Superior temporal gyrus (tissue), 1 donor: Measurements from ENCODE around the gene NUP58.

Source experiments
- DNase-seq: peaks from one replicate; pipeline ENCODE4 v3.0.0-alpha.2; 2016; ENCODE audit errors: extremely low spot score

NUP58 gene, protein sequence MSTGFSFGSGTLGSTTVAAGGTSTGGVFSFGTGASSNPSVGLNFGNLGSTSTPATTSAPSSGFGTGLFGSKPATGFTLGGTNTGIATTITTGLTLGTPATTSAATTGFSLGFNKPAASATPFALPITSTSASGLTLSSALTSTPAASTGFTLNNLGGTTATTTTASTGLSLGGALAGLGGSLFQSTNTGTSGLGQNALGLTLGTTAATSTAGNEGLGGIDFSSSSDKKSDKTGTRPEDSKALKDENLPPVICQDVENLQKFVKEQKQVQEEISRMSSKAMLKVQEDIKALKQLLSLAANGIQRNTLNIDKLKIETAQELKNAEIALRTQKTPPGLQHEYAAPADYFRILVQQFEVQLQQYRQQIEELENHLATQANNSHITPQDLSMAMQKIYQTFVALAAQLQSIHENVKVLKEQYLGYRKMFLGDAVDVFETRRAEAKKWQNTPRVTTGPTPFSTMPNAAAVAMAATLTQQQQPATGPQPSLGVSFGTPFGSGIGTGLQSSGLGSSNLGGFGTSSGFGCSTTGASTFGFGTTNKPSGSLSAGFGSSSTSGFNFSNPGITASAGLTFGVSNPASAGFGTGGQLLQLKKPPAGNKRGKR

DNA sequence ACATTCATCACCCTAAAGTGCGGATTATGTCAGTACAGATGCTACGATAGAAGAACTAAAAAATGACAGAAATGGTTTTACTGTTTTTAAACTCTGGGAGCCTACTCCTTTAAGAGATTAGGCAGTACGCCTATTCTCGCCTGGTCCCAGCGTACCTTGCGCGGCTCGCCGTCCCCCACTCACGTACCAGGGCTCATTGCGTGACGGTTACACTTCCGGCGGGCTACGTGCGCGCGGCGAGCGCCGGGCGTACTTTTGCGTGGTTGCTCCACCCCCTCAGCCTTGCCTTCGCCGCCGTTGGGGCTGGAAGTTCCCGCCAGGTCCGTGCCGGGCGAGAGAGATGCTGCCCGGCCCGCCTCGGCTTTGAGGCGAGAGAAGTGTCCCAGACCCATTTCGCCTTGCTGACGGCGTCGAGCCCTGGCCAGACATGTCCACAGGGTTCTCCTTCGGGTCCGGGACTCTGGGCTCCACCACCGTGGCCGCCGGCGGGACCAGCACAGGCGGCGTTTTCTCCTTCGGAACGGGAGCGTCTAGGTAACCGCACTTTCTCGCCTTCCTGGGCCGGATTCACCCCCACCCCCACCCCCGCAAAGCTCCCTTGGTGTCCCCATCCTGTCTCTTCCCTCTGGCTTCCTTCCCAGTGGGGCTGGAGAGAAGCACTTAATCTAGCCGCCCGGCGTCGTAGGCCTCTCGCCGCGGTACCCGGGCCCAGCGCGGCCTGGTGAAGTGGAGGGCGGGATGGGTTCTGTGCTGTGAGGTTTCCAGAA, at the start of gene NUP58:
Gene NUP58 (plus strand): TSS at position 279 of the 767 bp plus-strand sequence. CDS start 149 bp downstream, at position 428.
- DNase-seq = peak; percentile 97

GRCh38 chr13:25252225-25252624, 49.2 kb upstream of the NUP58 start:
- DNase-seq = no peak

GRCh38 chr13:25252752-25253151, 48.7 kb upstream of the NUP58 start:
- no peak for DNase-seq

GRCh38 chr13:25253702-25254101, 47.7 kb upstream of the NUP58 start:
- no peak for DNase-seq

- no peak for DNase-seq
These were observed 39.2 kb upstream of the NUP58 start for GRCh38 chr13:25262261-25262660.

- DNase-seq = no peak
These were observed 34.7 kb upstream of the NUP58 start for GRCh38 chr13:25266706-25267105.

GRCh38 chr13:25267715-25268114, 33.7 kb upstream of the NUP58 start:
- no peak for DNase-seq

GRCh38 chr13:25268561-25268960, 32.9 kb upstream of the NUP58 start:
- DNase-seq = no peak

- DNase-seq = no peak
These were observed 24.7 kb upstream of the NUP58 start for GRCh38 chr13:25276748-25277147.

DNA sequence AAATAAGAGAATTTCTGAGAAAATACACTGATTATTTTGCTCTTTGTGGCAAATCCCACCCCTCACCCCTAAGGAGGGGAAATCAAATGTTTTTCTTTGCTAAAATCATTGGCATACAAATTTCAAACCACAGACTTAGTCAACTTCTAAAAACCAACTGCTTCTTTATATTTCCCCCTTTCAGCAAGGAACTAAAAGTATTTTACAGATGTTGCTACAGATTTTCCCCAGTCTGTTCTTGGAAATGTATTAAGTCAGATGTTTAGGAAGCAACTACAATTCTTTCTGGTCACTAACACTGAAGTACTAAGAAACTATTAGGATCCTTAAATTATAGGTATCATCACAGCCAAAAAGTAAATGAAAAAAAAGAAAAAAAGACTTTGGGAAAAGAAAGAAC, 21.0 kb upstream of the NUP58 start:
- no peak for DNase-seq

DNA sequence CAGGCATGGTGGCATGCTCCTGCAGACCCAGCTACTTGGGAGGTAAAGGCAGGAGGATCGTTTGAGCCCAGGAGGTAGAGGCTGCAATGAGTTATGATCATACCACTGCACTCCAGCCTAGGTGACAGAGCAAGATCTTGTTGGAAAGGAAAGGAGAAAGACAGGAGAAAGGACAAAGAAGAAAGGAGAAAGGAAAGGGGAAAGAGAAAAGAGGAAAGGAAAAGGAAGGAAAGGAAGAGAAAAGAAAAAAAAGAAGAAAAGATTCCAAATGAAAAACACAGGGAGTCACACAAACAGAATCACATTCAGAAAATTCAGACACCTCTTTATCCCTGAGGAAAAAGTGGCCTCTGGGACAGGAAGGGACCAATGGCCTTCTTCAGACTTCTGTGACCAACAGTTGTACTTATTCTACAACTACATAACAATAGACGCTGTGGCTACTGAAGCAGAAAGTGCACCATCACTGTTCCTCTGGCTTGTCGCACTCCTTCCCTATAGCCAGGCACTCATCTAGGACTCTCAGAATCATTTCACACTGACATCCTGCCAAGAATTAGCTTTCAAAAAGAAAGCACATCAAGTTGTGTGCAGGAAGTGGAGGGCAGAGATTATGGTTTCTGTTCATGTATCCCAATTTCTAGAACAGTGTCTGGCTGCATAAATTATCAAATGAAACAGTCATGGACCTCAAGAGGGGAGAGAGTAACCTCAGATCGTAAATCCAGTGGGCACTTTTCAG, 20.1 kb upstream of the NUP58 start:
- peak; percentile 20 for DNase-seq

DNA sequence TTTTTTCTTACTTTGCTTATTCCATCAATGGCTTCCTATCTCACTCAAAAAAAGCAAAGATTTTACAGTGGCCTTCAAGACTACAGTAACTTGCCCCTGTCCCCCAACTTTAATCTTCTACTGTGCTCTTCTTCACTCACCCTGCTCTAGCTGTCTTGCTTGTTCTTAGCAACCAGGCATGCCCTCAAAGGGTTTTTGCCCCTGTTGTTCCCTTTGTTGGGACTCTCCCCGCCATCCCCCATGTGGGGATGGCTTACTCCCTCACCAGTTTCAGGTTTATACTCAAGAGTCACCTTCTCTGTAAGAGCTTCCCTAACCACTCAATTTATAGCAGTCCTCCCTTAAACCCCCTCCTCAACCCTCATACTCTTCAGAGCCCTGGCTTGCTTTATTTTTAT, 19.5 kb upstream of the NUP58 start:
- no peak for DNase-seq

GRCh38 chr13:25286308-25286968, 15.0 kb upstream of the NUP58 start:
- peak; percentile 61 for DNase-seq

- DNase-seq = peak; percentile 94
These were observed 14.2 kb upstream of the NUP58 start, which contains the start of gene MTMR6 for GRCh38 chr13:25286969-25287961. Gene MTMR6 (minus strand): TSS chr13:25287488. CDS start chr13:25287247, 241 bp downstream.

GRCh38 chr13:25288966-25289365, 12.5 kb upstream of the NUP58 start:
- no peak for DNase-seq

GRCh38 chr13:25291691-25292090, 9.7 kb upstream of the NUP58 start:
- DNase-seq = no peak

GRCh38 chr13:25292301-25292700, 9.1 kb upstream of the NUP58 start:
- DNase-seq = no peak

- no peak for DNase-seq
These were observed 6.2 kb upstream of the NUP58 start for GRCh38 chr13:25295228-25295627.

GRCh38 chr13:25295701-25296100, 5.7 kb upstream of the NUP58 start:
- no peak for DNase-seq

DNA sequence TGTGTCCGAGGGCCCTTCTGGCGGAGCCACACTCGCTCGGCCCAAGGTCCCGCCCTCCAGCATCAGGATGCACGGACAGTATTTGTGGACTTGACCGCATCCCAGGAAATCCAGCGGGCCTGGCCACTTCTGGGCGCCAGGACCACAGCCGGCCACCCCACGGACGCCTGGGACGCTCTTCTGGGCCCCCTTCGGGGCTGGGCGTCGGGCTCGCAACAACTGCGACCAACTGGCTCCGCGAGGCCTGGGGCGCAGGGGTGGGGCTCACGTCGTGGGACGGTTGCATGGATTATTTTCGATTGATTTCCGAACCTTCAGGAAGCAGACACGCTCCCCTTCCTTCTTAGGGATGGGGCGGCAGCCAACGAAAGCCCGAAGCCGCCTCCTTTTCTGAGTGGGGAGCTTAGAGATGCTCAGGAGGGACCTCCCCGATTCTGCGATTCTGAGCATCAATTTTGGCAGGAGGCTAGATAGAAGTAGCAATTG, 521 bp upstream of the NUP58 start:
- no peak for DNase-seq
